Activated CD4-positive, alpha-beta T cell treated with anti-CD3 and anti-CD28 coated beads, Interleukin-2, amount 50 U/mL, for 1 hour (primary cell): ENCODE data around the gene CALCB.

ENCODE experiments used
- DNase-seq: peaks from one replicate; pipeline ENCODE4 v3.0.0-alpha.2; 2020

The CALCB gene

DNA sequence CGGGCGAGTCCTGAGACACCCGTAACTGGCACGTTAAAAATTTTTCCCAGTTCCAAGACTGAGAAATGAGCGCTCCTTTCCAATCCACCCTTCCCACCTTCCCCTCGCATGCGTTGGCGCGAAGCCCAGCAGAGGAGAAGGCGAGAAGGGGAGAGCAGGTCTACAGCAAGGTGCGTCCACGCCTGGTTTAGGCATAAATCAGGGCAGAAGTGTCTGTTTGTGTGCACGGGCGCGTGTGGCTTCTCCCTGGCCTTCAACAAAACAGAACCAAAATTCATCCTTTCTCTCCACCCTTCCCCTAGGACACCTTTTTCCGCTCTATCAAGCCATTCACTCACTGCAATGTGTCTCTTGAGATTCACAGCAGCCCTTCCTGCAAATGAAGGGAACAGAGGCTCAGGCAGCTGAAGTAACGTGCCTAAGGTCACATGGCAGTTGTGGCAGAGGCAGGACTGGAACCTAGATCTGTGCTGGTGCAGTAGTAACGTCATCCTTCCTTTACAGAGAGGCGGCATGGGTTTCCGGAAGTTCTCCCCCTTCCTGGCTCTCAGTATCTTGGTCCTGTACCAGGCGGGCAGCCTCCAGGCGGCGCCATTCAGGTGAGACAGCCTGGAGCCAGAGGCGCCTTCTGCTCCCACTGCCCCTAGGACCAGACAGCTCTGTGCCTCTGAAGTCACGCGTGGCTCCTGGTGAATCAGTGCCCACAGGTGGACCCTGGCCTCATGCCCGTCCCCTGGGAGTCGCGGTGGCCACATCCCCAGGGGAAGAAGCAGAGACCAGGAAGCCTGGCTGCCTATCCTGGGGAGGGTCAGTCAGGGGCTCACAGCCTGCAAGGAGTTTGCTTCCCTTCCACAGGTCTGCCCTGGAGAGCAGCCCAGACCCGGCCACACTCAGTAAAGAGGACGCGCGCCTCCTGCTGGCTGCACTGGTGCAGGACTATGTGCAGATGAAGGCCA is 1.1 kb downstream of the CALCB start:
- peak; percentile 86 for DNase-seq

DNA sequence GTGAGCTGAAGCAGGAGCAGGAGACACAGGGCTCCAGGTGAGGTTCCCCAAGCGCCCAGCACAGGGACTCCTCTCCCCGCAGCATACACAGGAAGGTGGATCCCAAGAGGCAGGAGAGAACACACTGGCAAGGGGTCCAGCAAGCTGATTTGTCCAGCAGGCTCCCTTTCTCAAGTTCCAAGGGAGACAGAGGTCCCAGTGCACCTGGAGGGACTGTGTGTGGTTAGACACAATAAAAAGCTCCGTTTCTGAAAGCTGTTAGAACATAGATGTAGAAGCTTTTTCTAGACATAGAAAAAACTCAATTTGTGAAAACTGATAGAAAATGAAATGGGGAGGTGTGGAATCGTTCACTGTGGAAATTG is 1.8 kb downstream of the CALCB start:
- DNase-seq = no peak

DNA sequence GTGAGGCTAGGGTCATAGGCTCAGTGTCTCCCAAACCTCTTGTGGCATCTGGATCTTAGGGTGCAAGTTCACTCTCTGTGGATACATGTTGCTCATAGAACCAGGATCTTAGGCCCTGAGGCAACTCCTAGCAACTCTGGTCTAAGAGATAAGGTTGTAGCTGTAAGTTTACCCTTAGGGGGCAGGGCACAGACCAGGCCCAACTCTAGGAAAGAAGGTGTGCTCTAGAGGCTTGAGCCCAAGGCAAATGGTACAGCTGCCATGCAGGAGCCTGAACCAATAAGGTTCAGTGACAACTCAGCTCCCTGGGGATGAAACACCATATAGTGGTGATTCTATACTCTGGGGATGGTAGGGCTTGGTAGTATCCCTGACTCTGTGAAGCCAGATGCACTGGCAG is 17.8 kb downstream of the CALCB start:
- no peak for DNase-seq

DNA sequence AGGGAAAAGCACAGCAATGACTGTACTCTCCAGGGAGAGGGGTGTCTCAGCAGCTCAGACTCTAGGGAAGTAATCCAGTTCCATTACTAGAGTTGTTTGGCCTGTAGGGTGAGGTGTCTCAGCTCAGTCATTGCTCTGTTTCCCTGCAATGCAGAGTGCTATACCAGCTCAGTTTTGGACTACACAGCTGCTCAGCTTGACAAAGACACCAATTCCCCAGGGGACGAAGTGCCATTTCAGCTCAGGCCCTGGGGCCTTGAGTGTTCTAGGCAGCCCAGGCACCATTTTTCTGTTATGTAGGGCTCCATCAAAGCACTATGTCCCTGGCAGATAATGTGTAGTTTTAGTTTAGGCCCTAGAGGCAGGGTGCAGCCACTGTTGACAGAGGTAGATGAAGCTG is 18.2 kb downstream of the CALCB start:
- no peak for DNase-seq

DNA sequence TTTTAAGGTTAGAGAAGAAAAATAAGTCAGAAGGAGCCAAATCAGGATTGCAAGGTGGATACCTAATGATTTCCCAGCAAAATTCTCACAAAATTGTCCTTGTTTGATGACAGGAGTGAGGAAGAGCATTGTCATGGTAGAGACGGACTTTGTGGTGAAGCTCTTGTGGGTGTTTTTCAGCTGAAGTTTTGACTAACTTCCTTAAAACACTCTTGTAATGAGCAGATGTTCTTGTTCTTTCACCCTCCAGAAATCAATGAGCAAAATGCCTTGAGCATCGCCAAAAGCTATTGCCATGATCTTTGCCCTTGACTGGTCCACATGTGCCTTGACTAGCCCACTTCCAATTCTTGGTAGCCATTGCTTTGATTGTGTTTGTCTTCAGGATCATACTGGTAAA is 20.0 kb downstream of the CALCB start:
- no peak for DNase-seq

DNA sequence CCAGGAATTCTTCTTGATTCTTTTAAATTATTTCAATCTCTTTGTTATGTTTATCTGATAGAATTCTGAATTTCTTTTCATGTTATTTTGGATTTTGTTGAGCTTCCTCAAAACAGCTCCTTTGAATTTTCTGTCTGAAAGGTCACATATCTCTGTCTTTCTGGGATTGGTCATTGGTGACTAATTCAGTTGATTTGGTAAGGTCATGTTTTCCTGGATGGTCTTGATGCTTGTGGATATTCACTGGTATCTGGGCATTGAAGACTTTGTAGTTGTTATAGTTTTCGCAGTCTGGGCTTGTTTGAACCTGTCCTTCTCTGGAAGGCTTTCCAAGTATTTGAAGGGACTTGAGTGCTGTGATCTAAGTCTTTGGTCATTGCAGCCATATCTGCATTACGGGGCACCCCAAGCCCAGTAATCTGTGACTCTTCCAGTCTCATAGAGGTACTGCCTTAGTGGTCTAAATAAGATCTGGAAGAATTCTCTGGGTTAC is 22.4 kb downstream of the CALCB start:
- DNase-seq = no peak

DNA sequence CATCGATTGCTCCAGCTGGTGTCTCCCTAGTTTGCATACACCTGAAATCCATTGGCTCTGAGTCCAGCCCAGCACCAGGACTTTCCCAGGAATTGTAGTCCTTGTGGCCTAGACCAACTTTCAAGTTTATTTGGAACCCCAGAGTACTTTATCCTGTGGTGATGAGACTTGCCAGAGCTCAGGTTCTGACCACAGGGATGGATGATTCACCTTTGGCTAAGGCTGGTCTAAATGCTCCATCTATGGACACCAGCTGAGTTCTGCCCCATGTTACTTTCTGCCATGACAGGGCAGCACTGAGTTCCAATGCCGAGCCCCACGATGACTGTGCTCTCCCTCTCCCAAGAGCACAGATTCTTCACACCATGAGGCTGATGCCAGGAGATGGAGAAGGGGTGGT is 24.0 kb downstream of the CALCB start:
- no peak for DNase-seq

DNA sequence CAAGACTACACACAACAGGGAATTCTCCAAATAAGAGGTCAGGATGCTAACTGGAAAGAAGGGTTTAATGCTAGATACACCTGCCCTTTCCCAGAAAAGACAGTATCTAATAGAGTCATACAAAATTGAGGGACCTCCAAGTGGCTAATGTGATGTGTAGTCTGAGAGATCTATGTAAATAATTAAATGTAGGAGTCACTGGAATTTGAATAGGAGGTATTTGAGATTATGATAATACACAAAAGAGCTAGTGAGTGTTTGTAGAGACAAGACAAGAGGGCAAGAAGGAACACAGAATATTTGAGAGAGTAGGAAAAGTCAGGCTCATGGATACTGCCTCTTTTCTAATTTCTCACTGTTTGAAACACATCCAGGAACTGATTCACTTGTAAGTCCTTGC is 25.9 kb downstream of the CALCB start:
- no peak for DNase-seq

DNA sequence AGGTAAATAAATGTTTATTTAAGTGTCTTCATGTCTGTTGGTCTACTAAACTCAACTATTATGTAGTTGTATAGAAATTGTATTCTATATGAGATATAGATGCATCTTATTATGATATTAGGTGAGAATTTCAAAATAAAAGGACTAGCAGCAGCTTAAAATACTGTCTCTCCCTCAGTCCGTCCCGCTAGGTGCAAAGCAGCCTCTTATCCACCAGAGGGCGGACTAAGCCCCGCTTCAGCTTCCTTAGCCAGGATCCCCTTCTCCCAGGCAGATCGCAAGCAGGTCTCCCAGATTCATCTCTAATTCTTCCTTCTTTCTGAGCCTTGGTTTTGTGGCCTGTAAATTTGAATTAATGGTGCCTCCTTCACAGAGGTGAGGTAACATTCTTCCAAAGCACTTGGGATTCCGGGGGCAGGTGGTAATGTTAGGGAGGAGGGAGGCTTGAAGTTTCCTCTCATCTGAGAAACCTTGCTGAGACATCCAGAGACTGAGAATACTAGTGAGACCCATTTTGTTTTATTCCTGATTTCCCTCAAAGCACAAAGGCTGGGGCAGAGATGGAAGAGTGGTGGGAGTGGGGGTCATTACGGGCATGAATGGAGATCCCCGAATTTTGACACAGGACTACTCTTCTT is 27.8 kb downstream of the CALCB start:
- DNase-seq = peak; percentile 42

DNA sequence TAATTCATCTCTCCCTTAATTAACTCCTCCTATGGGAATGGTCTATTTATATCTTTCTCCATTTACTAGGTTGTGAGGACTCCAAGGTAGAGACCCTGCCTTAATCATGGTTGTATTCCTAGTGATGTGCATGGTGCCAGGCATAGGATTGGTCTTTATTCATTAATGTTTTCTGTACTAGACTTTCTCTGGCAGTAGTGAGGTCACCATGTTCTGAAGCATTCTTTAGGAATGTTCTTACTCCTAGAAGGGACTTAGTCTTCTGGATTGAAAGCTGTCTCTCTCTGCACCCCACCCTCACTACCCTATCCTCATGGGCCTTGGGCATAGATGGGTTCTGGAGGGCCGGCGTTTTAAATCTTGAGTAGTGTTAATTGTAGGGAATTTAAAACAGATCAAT is 30.8 kb downstream of the CALCB start:
- DNase-seq = no peak

DNA sequence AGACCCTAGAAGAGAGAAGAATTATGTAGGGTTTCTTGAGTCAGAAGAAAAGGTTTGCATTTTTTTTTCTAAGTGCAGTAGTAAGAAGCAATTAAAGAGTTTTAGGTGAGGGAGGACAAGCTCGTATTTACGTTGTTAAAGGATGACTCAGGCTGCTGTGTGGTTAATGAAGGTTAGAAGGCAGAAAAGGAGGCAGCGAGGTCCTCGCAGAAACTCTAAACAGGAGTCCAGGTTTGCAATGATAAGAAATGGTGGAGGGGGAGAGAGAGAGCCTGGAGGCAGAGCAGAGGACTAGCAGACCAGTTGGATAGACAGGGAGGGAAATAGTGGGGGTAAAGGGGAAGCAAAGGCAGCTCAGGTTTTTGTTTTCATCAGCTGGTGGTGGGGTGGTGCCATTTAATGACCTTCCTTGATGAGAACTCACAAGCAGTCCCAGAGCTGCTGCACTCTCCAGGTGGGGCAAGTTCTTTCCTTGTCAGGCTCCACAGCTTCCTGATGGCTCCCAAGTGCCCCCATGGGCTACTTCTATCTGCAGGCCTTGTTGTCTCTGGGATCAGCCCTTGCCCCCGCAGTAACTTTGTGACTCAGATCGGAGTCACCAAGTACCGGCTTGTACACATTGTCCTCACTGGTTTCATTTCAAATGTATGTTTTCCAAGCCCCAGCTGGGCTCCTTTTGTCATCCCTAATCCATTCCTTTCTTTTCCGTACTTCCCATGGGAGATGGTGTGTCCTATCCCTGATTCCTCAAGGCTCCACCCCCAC is 33.0 kb downstream of the CALCB start:
- no peak for DNase-seq

DNA sequence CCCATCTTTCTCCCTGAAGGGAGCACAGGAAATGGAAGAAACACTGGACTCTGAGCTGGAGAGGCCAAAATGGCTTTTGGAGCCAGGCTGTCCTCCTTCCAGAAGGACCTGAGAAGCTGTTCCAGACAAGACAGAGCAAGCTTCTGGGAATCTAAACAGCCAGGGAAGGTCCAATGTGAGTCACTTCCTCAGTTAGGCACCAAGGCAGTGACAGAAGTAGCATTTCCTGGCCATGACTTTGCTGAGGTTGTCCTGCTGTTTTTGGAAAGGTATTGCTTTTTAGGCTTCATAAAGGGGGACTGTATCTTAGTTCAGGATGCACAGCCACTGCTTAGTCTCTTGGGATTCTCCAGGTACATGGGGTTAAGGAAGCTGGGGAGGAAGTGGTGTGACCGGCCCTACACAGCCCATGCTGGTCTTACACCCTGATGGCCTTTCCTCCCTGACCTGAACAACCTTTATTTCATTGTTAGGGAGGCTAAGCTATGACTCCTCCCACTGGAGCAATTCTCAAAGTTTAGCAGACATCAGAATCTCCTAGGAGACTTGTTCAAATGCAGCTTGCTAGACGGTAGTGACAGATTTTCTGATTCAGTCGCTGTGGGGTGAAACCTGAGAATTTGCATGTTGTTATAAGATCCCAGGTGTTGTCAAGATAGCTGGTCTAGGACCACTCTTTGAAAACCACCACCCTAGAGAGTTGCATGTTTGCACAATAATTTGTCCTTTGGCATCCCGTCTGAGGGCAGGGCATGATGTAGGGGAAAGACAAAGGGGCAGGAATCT is 34.5 kb downstream of the CALCB start:
- no peak for DNase-seq

DNA sequence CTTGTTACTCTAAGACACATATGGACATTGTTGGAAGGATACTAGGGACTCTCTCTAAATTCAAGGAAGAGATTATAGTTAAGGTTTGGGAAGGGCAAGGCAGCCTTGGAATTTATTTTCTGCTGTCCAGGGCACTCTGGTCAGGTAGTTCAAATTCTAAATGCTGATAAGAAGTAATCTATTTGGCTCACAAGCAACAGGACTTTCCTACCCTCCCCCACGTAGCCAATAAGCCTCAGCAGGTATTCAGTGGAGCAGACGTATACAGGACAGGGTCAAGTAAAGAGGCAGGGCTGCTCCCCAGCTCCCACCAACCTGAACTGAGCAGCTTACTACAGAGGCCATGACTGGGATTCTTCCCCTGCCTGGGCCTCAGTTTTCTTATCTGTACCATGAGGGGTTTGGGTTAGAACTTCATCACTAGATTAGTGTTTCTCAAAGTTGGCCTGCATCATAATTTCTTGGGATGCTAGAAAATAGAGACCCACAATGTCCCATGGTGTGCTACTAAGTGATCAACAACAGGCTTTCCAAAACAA is 35.3 kb downstream of the CALCB start:
- DNase-seq = no peak

DNA sequence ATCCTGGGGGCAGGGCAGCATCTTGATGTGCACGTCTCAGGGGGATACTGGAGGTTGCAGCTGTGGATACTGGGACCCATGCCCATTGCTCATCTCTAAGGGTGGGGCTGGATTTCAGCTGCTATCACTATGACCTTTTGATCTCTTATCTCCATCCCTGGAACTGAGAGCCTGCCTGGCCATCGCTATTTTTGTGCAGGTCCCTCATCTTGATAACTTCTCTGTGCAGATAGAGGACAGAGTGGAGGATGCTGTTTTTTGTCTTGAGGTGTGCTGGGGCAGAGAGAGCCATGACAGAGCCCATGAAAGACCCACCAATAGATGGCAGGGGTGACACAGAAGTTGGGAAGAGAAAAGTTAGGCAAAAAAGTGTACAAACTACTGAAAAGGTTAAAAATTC is 36.2 kb downstream of the CALCB start:
- no peak for DNase-seq

DNA sequence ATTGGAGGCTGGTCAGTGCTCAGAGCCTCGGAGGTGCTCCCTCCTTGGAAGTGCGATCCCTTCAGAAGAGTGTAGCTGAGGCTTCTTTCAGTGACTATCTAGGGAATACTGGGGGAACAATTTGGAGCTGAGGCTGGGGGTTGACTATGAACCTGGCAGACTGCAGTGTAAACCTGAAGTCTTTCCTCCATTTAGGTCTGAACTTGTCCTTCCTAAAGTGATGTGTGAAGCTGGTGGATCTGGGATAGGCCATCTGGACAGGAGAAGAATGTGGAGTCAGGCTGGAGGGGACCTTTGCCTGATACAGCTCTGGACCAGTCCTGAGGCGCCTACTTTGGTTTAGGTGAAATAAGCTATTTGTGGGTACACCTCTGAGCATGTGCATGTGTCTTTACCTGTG is 37.8 kb downstream of the CALCB start:
- no peak for DNase-seq

DNA sequence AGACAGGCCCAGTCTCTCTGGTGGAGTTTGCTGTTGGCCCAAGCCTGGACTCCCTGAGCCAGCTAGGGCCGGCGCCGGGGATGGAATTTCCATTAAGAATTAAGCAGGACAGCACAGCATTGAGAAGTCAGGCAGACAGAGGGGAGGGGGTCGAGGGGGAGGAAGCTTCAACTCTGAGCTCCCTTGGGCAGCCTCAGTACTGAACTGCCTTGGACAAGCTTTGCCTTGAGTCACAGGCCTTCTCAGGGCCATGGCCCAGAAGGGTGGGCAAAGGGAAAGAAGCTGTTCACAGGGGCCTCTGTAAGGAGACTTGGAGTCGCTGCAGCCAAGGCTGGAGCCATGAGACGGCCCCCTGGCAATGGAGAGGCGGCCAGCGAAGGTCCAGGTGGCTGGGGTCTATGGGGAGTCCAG is 38.7 kb downstream of the CALCB start:
- DNase-seq = no peak

DNA sequence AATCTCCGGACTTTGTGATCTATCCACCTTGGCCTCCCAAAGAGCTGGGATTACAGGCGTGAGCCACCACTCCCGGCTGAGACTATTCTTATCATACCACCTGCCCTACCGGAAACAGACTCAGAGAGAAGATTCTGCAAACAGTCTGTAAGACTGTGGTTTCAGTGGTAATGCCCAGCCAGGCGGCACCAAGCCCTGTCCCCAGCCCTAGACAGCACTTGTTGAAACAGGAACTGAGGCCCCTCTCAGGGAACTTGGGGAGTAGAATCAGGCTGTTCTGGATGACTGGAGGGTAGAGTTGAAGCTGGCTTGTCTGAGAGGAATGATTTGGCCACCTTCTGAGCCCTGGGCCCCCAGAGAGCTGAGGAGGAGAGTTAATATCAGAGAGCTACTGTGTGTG is 40.0 kb downstream of the CALCB start:
- DNase-seq = no peak

DNA sequence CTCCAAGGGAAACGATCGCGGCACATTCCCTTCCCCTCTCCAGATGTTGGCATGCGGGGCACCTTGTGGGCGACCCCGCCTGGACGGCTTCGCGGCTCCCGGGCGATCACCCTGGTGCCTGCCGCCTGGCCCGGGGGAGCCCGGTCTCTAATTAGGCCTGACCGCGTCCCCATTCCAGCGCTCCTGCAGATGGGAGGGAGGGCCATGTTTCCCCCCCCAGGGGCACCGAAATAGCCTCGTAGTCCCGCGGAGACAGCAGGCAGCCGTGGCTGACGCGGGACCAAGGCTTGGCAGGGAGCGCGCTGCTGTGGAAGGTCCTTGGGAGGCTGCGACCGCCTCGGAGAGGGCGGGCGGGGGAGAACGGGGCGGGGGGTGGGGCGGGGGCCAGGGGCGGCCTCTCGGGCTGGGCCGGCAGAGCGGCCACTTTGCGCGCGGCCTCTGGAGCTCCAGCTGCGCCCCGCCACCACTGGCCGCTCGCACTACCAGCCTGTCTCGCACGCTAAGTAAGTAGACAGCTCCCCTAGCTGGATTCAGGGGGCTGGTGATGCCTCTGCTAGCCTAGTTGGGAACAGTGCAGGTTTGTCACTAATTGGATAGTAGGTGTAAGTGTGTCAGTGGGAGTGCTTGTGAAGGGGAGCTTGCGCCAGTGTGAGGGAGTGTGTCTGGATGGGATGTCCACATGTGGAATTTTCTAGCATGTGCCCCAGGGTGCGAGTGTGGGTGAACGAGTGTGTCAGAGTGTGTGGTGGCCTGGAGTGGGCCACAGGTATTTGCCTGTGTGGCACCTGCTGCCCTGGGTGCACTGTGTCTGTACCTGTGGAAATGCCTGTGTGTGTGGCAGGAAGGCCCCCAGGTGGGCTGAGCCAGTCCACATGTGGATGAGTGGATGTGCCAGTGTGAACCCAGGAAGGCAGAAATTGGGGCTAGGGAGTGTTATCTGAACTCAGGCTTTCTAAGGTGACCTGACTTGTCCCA is 41.4 kb downstream of the CALCB start, which contains the start of gene INSC:
INSC (plus strand) TSS at position 423 of the 975 bp plus-strand sequence. CDS start 34,252 bp downstream, outside the sequence.
- DNase-seq = no peak

DNA sequence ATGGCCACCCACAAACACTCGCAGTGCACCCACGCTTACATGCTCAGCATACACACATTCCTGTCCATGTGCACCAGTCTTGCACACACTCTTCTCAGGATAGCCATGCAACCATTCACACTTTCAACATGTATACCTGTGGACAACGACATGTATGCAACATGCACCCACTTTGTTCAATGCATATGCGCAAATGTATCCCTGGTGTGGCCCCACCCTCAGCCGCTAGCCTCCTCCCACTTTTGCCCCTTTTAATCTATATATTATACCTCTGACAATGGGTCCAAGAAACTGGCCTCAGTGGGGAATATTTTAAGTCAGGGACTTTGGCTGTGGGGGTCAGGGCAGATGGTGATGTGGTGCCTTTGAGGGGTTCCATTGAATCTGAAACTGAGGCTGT is 42.3 kb downstream of the CALCB start:
- DNase-seq = no peak

DNA sequence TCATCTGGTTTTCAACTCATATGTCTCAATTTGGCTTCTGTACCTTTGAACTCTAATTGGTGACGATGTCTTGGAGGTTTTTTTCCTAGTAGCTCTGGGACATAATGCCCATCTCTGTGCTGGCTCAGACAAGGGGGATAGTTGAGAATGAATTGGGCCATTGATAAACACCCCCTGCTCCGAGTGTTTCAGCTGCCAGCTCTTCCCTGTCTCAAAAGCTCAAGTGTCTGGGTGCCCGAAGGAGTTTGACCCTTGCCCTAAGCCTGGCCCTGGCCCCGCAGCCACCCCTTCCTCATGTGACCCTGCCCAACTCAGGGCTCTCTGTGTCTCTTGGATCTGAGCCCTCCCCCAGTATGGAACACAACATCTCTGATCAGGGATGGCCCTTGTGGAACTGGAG is 44.4 kb downstream of the CALCB start:
- DNase-seq = no peak

DNA sequence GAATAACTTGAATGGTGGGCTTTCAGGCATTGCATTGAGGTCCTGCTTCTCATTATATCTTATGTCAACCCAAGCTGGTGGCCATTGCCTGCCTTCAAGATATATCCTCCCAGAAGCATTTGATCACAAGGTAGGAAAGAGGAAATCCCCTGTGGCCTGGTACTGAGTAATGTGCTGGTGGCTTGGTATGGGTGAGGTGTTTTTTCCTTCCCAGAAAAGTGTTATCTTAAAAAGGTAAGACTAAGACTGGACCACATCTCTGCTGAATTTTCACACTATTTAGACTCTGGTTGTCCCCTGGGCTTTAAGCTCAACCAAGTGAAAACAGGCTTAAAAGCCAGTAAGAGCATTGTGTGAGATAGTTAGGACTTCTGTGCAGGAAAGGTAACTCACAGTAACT is 45.0 kb downstream of the CALCB start:
- DNase-seq = no peak
